Kidney (tissue), 14 donors: ENCODE measurements around the gene MYL3. TPM values are rescaled to one million over a fixed set of nuclear protein-coding genes. Genes with fewer than 3 reads are reported as not detected.
A peak's percentile ranks its signal among the peaks of the same experiment; 100 is the strongest.

Source experiments
- DNase-seq, 5 donors: peaks; one replicate each; pipeline ENCODE4 v3.0.0-alpha.2; 2013 to 2020
- FAIRE-seq: peaks from 2 replicates; lab custom pipeline; 2012; peaks lifted over from hg19 to GRCh38; lab: Jason Lieb, UNC
- H3K27ac ChIP-seq, 2 donors: one replicate each; pipeline ENCODE4 v1.7.0; 2013; ENCODE audit warnings: low read depth in 2 of 2, low read length in 2 of 2, inconsistent platforms in 1 of 2
- H3K27me3 ChIP-seq: one replicate; pipeline ENCODE4 v1.7.1; 2013; ENCODE audit warnings: low read length, inconsistent platforms; ENCODE audit not compliant: control insufficient read depth, insufficient read depth
- H3K36me3 ChIP-seq, 3 donors: one replicate each; pipeline versions ENCODE4 v1.7.0 to v1.7.1; 2013; ENCODE audit warnings: low read length in 3 of 3, control low read depth in 1 of 3, inconsistent platforms in 1 of 3; ENCODE audit not compliant: insufficient read depth in 3 of 3, control insufficient read depth in 2 of 3
- H3K4me1 ChIP-seq, 3 donors: one replicate each; pipeline versions ENCODE4 v1.7.0 to v1.7.1; 2013; ENCODE audit warnings: low read length in 3 of 3, inconsistent platforms in 1 of 3, low read depth in 1 of 3; ENCODE audit not compliant: control insufficient read depth in 2 of 3, insufficient read depth in 2 of 3
- H3K4me3 ChIP-seq, 3 donors: one replicate each; pipeline versions ENCODE4 v1.7.0 to v1.8.1; 2013; ENCODE audit warnings: low read length in 3 of 3, control low read depth in 1 of 3, inconsistent platforms in 1 of 3
- H3K9ac ChIP-seq, 3 donors: one replicate each; pipeline versions ENCODE4 v1.7.0 to v1.7.1; 2013; ENCODE audit warnings: low read length in 3 of 3, control low read depth in 1 of 3, inconsistent platforms in 1 of 3
- H3K9me3 ChIP-seq, 3 donors: one replicate each; pipeline versions ENCODE4 v1.7.0 to v1.7.1; 2013; ENCODE audit warnings: low read length in 3 of 3, control low read depth in 1 of 3, inconsistent platforms in 1 of 3; ENCODE audit not compliant: control insufficient read depth in 2 of 3, insufficient read depth in 1 of 3
- intact Hi-C: fragments of 100-400 bp; cut with DNase I; formaldehyde crosslinking; loops from one replicate; pipeline ENCODE4 v1.11.1; 2022
- polyA plus RNA-seq: library from polyadenylated mRNA; stranded (reverse); fragments of 350-450 nt; fragmentation: Illumina TruSeq; extraction: RNeasy Lipid Tissue Mini Kit (QIAGEN cat#74804); gene quantifications from one replicate; pipeline ENCODE4 v1.2.3, GENCODE V29; 2014; ENCODE audit warnings: low read depth, low replicate concordance; ENCODE audit not compliant: insufficient read depth
- total RNA-seq: library from RNA; stranded (reverse); fragmentation: NEBNext Ultra II Directional; extraction: Animal tissue kit (Norgen Biotek cat#: 25700); gene quantifications from one replicate; pipeline ENCODE4 v1.2.1, GENCODE V29; 2021
- TF ChIP-seq, protein P1 (sequence below): IDR thresholded peaks from 3 replicates; pipeline ENCODE4 v1.5.1; 2012; ENCODE audit warnings: mild to moderate bottlenecking, moderate library complexity, borderline replicate concordance; ENCODE audit not compliant: insufficient read depth; ENCODE audit errors: extremely low read depth
- donor health status: control.
- donor health status: control.
- donor health status: control.
- donor health status: control.
- donor health status: control.
- donor health status: DM: yes; HTN: yes; CAD: no.
- donor health status: Normal renal cell carcinoma (clear cell type).

Gene MYL3
- total and polyA plus RNA-seq, 2 donors from 2014 or later, result 41.3 to 81.9 TPM

DNA sequence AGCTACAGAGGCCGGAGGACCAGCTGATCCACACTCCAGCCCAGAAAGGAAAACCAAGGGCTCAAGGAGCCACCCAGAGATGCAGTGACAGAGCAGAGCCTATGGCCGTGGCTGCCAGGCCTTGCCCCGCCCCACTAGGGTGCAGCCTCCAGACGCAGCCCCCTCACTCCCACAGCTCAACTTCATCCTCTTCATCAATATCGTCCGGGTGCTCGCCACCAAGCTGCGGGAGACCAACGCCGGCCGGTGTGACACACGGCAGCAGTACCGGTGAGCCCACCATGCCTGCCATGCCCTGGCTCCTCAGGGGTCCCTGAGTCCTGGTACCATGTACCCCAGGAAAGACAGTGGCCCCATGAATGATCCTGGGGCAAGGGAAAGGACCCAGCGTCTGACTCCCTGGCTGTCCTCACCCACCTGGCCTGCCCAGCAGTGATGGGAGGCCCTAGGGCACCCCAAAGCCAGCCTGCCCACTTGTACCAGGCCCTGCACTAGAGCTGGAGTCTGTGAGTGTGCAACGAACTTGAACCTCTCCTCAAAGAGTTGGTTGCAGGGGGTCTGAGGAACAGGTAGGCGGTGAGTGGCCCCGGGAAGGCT lies 38.4 kb upstream of the MYL3 start:
- Histone ChIP-seq H3K27ac (no peak overlapping the region), H3K9ac (no peak overlapping the region), H3K36me3 (peaks cover 0 to 21% (median 0%) of the 10 kb centered on the region in 3 donors), H3K9me3 (no peaks in the 10 kb centered on the region), H3K4me1 (peaks cover 0 to 2% (median 0%) of the 10 kb centered on the region in 3 donors), H3K4me3 (no peak overlapping the region), H3K27me3 (no peaks in the 10 kb centered on the region)
- peak in 1 of 5 donors; percentile 70 for DNase-seq
- no peak for FAIRE-seq
- TF ChIP-seq, protein P1, sequence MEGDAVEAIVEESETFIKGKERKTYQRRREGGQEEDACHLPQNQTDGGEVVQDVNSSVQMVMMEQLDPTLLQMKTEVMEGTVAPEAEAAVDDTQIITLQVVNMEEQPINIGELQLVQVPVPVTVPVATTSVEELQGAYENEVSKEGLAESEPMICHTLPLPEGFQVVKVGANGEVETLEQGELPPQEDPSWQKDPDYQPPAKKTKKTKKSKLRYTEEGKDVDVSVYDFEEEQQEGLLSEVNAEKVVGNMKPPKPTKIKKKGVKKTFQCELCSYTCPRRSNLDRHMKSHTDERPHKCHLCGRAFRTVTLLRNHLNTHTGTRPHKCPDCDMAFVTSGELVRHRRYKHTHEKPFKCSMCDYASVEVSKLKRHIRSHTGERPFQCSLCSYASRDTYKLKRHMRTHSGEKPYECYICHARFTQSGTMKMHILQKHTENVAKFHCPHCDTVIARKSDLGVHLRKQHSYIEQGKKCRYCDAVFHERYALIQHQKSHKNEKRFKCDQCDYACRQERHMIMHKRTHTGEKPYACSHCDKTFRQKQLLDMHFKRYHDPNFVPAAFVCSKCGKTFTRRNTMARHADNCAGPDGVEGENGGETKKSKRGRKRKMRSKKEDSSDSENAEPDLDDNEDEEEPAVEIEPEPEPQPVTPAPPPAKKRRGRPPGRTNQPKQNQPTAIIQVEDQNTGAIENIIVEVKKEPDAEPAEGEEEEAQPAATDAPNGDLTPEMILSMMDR, result no peak
- intact Hi-C loops, result no loop called here

DNA sequence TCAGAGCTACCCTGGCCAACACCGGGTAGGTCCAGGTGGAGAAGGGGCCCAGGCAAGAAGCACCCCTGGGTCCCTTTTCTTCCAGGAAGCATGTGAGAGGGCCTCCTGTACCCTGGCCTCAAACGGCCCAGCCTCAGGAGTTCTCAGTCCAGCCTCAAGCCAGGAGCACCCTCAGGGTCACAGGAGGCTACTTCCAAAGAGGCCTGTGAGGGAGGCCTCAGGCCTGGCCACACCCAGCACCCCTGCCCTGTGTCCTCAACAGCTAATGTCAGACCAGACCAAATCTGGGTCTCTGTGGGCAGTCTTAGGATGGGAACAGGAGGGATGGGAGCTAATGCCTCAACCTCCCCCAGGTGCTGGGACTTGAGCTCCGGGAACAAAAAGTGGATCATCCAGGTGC lies 37.8 kb upstream of the MYL3 start:
- intact Hi-C loops, result no loop called here
- Histone ChIP-seq H3K36me3 (peaks cover 0 to 25% (median 0%) of the 10 kb centered on the region in 3 donors), H3K27me3 (no peaks in the 10 kb centered on the region), H3K27ac (no peak overlapping the region), H3K4me3 (no peak overlapping the region), H3K4me1 (peaks cover 0 to 3% (median 3%) of the 10 kb centered on the region in 3 donors), H3K9ac (no peak overlapping the region), H3K9me3 (no peaks in the 10 kb centered on the region)
- peak in 1 of 5 donors; percentile 46 for DNase-seq
- TF ChIP-seq, protein P1, result no peak
- no peak for FAIRE-seq

DNA sequence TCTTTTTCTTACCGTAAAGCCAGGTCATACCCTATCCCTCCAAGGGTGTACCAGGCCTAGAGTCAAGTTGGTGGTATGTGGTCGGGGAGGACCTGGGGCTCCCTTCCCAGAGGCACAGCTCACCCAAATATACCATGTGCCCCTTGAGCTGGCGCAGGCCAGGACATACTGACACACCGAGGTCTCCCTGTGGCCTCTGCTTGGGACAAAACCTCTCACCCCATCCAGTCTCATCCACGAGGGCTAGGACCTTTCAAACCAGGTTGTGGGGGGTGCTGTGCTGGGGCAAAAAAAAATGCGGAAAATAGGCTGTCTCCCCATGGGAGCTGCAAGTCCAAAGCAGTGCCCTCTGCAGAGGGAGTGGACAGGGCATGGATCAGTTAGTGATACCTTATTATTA lies 37.1 kb upstream of the MYL3 start:
- intact Hi-C loops, result no loop called here
- Histone ChIP-seq H3K36me3 (peaks cover 0 to 31% (median 4%) of the 10 kb centered on the region in 3 donors), H3K27me3 (no peaks in the 10 kb centered on the region), H3K9me3 (no peaks in the 10 kb centered on the region), H3K9ac (no peak overlapping the region), H3K4me3 (no peak overlapping the region), H3K27ac (no peak overlapping the region), H3K4me1 (peaks cover 0 to 8% (median 5%) of the 10 kb centered on the region in 3 donors)
- DNase-seq (no peak), FAIRE-seq (no peak)
- TF ChIP-seq, protein P1, result no peak

DNA sequence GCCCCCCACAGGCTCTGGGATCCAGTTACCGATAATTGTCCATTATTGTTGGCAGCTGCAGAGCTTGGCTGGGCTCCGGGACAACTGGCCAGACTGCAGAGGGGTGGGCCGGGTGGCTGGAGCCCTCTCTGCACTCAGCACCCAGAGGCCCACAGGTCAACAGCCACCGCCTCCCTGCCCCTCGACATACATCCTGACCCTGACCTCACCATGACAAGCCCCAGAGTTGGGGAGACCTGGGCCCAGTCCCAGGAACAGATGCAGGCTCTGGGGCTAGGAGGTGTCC lies 36.7 kb upstream of the MYL3 start:
- Histone ChIP-seq H3K27me3 (no peaks in the 10 kb centered on the region), H3K4me3 (no peak overlapping the region), H3K9ac (no peak overlapping the region), H3K27ac (no peak overlapping the region), H3K9me3 (no peaks in the 10 kb centered on the region), H3K36me3 (peaks cover 0 to 31% (median 6%) of the 10 kb centered on the region in 3 donors), H3K4me1 (peaks cover 0 to 10% (median 5%) of the 10 kb centered on the region in 3 donors)
- FAIRE-seq (no peak), DNase-seq (peak in 1 of 5 donors; percentile 77)
- TF ChIP-seq, protein P1, result no peak
- intact Hi-C loops, result no loop called here
